GM12873 (cell line): ENCODE measurements around the gene OR6B1.

Experiments
- CTCF ChIP-seq: IDR thresholded peaks from 2 replicates; pipeline ENCODE4 v1.5.1; 2012; ENCODE audit warnings: low read depth, mild to moderate bottlenecking, moderate library complexity, low read length, control low read depth; ENCODE audit not compliant: insufficient read depth; ENCODE audit errors: missing control alignments

Gene OR6B1

GRCh38 chr7:144020340-144020739 is 20.2 kb downstream of the OR6B1 start:
- TF ChIP-seq CTCF: no peak

- no peak for TF ChIP-seq CTCF
These were observed 22.0 kb downstream of the OR6B1 start for GRCh38 chr7:144022169-144022568.

GRCh38 chr7:144023171-144023827 is 23.2 kb downstream of the OR6B1 start:
- TF ChIP-seq CTCF: no peak

GRCh38 chr7:144024213-144024612 is 24.1 kb downstream of the OR6B1 start:
- TF ChIP-seq CTCF: no peak

- TF ChIP-seq CTCF: no peak
These were observed 26.2 kb downstream of the OR6B1 start for GRCh38 chr7:144026203-144026883.

GRCh38 chr7:144027070-144027469 is 26.9 kb downstream of the OR6B1 start:
- peak; percentile 9 for TF ChIP-seq CTCF

- no peak for TF ChIP-seq CTCF
These were observed 27.9 kb downstream of the OR6B1 start for GRCh38 chr7:144027974-144028373.
